GM12873 (cell line): ENCODE data around the gene CENPQ.

ENCODE experiments used
- CTCF ChIP-seq: IDR thresholded peaks from 2 replicates; pipeline ENCODE4 v1.5.1; 2012; ENCODE audit warnings: low read depth, mild to moderate bottlenecking, moderate library complexity, low read length, control low read depth; ENCODE audit not compliant: insufficient read depth; ENCODE audit errors: missing control alignments

Gene CENPQ

GRCh38 chr6:49509342-49509741 is 46.2 kb downstream of the CENPQ start:
- no peak for TF ChIP-seq CTCF

DNA sequence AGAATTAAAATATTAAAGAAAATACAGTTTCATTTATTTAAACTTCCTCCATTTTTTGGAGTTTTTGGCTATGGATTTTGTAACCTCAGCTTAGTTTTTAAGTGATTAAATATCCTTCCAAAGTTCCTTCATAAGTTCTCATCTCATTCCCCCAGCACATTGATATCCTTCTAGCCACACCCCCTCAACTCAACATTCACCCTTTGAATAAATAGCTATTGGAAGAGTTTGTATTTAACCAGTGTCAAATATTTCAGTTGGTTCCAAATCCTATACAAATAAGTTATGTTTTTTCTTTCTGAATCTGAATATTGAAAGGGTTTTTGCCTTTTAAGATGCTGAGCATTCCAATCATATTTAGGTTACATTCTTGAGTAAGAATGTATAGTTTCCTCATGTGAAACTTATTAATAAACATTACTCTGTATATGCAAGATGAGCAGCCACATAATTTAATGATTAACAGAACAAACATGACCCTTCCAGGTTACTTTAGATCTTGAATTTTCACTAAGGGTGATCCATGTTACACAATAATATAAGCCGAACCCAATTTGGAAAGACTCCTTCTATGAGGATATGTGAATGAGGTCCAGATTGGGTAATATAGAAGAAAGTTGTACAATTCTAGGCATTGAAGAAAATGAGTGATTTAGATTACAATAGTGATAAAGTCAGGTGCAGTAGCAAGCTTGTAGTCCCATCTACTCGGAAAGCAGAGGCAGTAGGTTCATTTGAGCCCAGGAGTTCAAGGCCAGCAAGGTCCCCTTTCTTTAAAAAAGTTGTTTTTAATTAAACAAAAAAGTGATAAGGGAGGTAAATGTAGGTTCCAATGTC is 50.2 kb downstream of the CENPQ start:
- no peak for TF ChIP-seq CTCF

DNA sequence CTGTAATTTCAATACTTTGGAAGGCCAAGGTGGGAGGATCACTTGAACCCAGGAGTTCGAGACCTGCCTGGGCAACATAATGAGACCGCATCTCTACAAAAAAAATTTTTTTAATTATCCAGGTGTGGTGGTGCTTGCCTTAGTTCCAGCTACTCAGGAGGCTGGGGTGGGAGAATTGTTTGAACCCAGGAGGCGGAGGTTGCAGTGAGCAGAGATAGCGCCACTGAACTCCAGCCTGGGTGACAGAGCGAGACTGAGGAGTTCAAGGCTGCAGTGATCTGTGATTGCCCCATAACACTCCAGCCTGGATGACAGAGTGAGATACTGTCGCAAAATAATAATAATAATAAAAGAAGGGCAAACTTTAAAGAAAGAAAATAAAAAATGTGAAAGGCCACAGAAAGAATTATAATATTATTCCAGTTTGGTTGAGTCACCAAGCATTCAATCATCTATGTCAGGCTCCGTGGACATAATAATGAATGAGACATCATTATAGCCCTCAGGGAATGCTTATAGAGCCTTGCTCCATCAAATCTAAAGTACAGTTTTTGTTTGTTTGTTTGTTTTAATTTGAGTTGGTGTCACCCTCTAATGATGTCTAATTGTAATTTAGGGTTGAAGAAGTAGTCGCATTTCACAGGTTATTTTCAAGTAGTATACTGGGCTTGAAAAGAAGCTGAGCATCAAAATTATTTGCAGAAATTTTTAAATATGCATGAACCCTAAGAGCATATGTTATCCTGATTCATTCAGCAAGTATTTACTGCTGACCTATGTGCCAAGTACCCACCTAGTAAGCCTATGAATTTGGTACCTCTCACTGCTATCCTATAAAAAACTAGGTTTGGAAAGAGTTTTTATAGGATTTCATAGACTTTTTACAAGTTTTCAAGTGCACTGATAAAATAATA is 51.7 kb downstream of the CENPQ start:
- no peak for TF ChIP-seq CTCF

DNA sequence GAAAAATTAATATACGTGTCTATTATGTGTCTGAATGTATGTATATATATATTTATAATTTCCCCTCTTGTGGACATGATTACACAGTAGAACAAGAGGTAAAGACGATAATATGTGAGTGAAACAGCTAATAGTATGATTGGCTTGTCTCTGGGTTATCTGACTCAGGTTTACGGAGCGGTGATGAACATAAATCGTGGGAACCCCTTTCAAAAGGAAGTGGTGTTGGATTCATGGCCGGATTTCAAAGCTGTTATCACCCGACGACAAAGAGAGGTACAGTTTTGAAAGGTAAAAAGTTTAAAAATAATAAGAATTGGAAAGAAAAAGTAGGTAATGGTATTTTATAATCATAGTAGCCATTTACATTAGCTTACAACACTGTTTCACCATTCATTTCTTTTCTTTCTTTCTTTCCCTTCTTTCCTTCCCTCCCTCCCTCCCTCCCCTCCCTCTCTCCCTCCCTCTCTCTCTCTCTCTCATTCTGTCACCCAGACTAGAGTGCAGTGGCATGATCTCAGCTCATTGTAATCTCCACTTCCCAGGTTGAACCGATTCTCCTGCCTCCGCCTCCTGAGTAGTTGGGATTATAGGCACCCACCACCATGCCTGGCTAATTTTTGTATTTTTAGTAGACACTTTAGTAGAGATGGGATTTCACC is 52.4 kb downstream of the CENPQ start:
- no peak for TF ChIP-seq CTCF

DNA sequence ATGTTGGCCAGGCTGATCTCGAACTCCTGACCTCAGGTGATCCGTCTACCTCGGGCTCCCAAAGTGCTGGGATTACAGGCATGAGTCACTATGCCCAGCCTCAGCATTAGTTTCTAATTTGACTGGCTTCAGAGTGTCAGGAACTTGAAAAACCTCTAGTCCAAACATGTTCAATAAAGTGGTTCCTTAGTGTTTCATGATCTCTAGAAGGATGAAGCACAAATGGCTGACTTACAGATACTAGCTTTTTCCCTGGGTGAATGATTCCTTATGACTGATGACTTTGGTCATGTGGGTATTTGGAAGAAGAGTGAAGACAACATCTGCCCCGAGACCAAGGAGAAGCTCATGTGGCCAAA is 53.0 kb downstream of the CENPQ start:
- TF ChIP-seq CTCF: no peak

GRCh38 chr6:49517919-49518318 is 54.7 kb downstream of the CENPQ start:
- TF ChIP-seq CTCF: no peak

- no peak for TF ChIP-seq CTCF
Measured at GRCh38 chr6:49519660-49520059, 56.5 kb downstream of the CENPQ start.
